Osteoblast (primary cell): ENCODE data around the gene SLC25A21. TPM values are rescaled to one million over a fixed set of nuclear protein-coding genes. Genes with fewer than 3 reads are reported as not detected.
"Not testable (repeated sequence)": the region's sequence is repeated elsewhere in the genome, so short reads cannot be mapped to it uniquely, and the experiment has no call there.

Source experiments
- DNase-seq: peaks from one replicate; pipeline ENCODE4 v3.0.0; 2011; ENCODE audit warnings: low spot score, mixed read lengths; ENCODE audit not compliant: insufficient read length; ENCODE audit errors: missing footprints
- H2AFZ ChIP-seq: 2 replicates; pipeline ENCODE4 v1.6.0; 2011; ENCODE audit warnings: mild to moderate bottlenecking, low read length
- H3K27ac ChIP-seq: 2 replicates; pipeline ENCODE4 v1.5.1; 2011; ENCODE audit warnings: mild to moderate bottlenecking, low read depth, low read length, moderate library complexity
- H3K27me3 ChIP-seq: 2 replicates; pipeline ENCODE4 v1.6.0; 2012; ENCODE audit warnings: mild to moderate bottlenecking, control low read depth, inconsistent platforms, low read length, moderate library complexity; ENCODE audit not compliant: insufficient read depth
- H3K36me3 ChIP-seq: 2 replicates; pipeline ENCODE4 v1.5.1; 2011; ENCODE audit warnings: mild to moderate bottlenecking, low read length, control low read depth, moderate library complexity; ENCODE audit not compliant: insufficient read depth
- H3K4me1 ChIP-seq: 2 replicates; pipeline ENCODE4 v1.5.1; 2011; ENCODE audit warnings: mild to moderate bottlenecking, low read length, control low read depth, moderate library complexity; ENCODE audit not compliant: insufficient read depth
- H3K4me2 ChIP-seq: 2 replicates; pipeline ENCODE4 v1.6.0; 2011; ENCODE audit warnings: mild to moderate bottlenecking, low read length; ENCODE audit not compliant: insufficient read depth
- H3K4me3 ChIP-seq: fragments of 200-600 bp; sonication (generic); 3 replicates; pipeline ENCODE4 v1.5.1; 2012; ENCODE audit warnings: mild to moderate bottlenecking, low read length, inconsistent platforms; ENCODE audit not compliant: insufficient read depth
- H3K79me2 ChIP-seq: 2 replicates; pipeline ENCODE4 v1.6.0; 2012; ENCODE audit warnings: mild to moderate bottlenecking, low read length, control low read depth, inconsistent platforms; ENCODE audit not compliant: insufficient read depth
- H3K9me3 ChIP-seq: 2 replicates; pipeline ENCODE4 v1.5.1; 2011; ENCODE audit warnings: low read depth, low read length, control low read depth
- H4K20me1 ChIP-seq: 2 replicates; pipeline ENCODE4 v1.6.0; 2012; ENCODE audit warnings: mild to moderate bottlenecking, low read length, control low read depth; ENCODE audit not compliant: insufficient read depth
- total RNA-seq: library from RNA; depleted of rRNA; stranded (reverse); fragments of >200 nt; gene quantifications from 2 replicates; pipeline ENCODE4 v1.2.3, GENCODE V29; 2012
- TF ChIP-seq, protein P1 (sequence below): IDR thresholded peaks from 2 replicates; pipeline ENCODE4 v1.5.1; 2011; ENCODE audit warnings: mild to moderate bottlenecking, low read depth, low read length, moderate library complexity; ENCODE audit errors: extremely low read depth

Gene SLC25A21
- total RNA-seq, 1 donor, result 0.72 TPM

GRCh38 chr14:37210448-37210847 lies 38.0 kb upstream of the SLC25A21 start:
- Histone ChIP-seq H3K27me3 (no peaks in the 10 kb centered on the region), H3K4me1 (no peaks in the 10 kb centered on the region), H4K20me1 (no peaks in the 10 kb centered on the region), H3K79me2 (no peaks in the 10 kb centered on the region), H3K36me3 (no peaks in the 10 kb centered on the region), H3K9me3 (peaks cover 2% of the 10 kb centered on the region), H3K4me3 (no peak overlapping the region), H3K4me2 (no peak overlapping the region), H2AFZ (no peak overlapping the region), H3K27ac (no peak overlapping the region)
- no peak for DNase-seq
- TF ChIP-seq, protein P1, sequence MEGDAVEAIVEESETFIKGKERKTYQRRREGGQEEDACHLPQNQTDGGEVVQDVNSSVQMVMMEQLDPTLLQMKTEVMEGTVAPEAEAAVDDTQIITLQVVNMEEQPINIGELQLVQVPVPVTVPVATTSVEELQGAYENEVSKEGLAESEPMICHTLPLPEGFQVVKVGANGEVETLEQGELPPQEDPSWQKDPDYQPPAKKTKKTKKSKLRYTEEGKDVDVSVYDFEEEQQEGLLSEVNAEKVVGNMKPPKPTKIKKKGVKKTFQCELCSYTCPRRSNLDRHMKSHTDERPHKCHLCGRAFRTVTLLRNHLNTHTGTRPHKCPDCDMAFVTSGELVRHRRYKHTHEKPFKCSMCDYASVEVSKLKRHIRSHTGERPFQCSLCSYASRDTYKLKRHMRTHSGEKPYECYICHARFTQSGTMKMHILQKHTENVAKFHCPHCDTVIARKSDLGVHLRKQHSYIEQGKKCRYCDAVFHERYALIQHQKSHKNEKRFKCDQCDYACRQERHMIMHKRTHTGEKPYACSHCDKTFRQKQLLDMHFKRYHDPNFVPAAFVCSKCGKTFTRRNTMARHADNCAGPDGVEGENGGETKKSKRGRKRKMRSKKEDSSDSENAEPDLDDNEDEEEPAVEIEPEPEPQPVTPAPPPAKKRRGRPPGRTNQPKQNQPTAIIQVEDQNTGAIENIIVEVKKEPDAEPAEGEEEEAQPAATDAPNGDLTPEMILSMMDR, result no peak

DNA sequence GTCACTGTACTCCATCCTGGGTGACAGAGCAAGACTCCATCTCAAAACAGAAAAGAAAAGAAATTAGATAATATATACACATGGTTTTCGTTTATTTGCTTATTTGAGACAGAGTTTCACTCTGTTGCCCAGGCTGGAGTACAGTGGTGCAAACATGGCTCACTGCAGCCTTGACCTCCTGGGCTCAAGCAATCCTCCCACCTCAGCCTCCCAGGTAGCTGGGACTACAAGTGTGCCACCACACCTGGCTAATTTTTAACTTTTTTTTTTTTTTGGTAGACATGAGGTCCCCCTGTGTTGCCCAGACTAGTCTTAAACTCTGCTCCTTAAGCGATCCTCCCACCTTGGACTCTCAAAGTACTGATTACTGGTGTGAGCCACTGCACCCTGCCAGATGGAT lies 37.2 kb upstream of the SLC25A21 start:
- DNase-seq, H3K4me3 ChIP-seq, H3K4me1 ChIP-seq, H3K27me3 ChIP-seq, H4K20me1 ChIP-seq, H2AFZ ChIP-seq, H3K9me3 ChIP-seq, H3K27ac ChIP-seq, H3K4me2 ChIP-seq, H3K79me2 ChIP-seq, H3K36me3 ChIP-seq: not testable (repeated sequence)

- not testable (repeated sequence) for H2AFZ ChIP-seq, H3K4me1 ChIP-seq, H3K79me2 ChIP-seq, H3K36me3 ChIP-seq, H3K9me3 ChIP-seq, H3K4me2 ChIP-seq, DNase-seq, H3K4me3 ChIP-seq, H3K27me3 ChIP-seq, H3K27ac ChIP-seq, H4K20me1 ChIP-seq
Observed at GRCh38 chr14:37205623-37206605, 33.5 kb upstream of the SLC25A21 start.

DNA sequence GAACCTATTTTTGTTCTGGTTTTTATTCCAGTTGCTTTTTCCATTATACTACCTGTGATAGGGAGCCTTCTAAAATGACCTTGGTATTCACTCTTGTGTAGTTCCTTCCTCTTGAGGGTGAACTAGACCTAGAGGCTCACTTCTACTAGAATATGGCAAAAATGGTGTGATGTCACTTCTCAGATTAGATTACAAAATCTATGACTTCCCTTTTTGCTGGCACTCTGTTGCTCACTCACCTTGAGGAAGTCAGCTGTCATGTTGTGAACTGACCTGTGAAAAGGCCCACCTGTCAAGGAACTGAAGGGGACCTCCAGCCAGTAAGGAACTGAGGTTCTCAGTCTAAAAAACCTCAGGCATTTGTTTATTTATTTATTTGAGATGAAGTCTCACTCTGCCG lies 31.0 kb upstream of the SLC25A21 start:
- no peaks in the 10 kb centered on the region for H3K4me1 ChIP-seq
- H4K20me1 ChIP-seq, result no peaks in the 10 kb centered on the region
- no peak overlapping the region for H3K4me3 ChIP-seq
- no peaks in the 10 kb centered on the region for H3K79me2 ChIP-seq
- TF ChIP-seq, protein P1, result no peak
- no peaks in the 10 kb centered on the region for H3K27me3 ChIP-seq
- H2AFZ ChIP-seq, result no peak overlapping the region
- no peaks in the 10 kb centered on the region for H3K36me3 ChIP-seq
- no peak for DNase-seq
- peaks cover 2% of the 10 kb centered on the region for H3K9me3 ChIP-seq
- H3K27ac ChIP-seq, result no peak overlapping the region
- no peak overlapping the region for H3K4me2 ChIP-seq

- TF ChIP-seq, protein P1, result no peak
- Histone ChIP-seq H3K4me1 (no peaks in the 10 kb centered on the region), H3K79me2 (no peaks in the 10 kb centered on the region), H3K27ac (no peak overlapping the region), H3K9me3 (peaks cover 2% of the 10 kb centered on the region), H3K4me2 (no peak overlapping the region), H3K27me3 (no peaks in the 10 kb centered on the region), H2AFZ (no peak overlapping the region), H3K36me3 (no peaks in the 10 kb centered on the region), H4K20me1 (no peaks in the 10 kb centered on the region), H3K4me3 (no peak overlapping the region)
- no peak for DNase-seq
Observed at GRCh38 chr14:37202812-37203211, 30.4 kb upstream of the SLC25A21 start.
